ENCODE data around the gene CAV3.

Gene CAV3

DNA sequence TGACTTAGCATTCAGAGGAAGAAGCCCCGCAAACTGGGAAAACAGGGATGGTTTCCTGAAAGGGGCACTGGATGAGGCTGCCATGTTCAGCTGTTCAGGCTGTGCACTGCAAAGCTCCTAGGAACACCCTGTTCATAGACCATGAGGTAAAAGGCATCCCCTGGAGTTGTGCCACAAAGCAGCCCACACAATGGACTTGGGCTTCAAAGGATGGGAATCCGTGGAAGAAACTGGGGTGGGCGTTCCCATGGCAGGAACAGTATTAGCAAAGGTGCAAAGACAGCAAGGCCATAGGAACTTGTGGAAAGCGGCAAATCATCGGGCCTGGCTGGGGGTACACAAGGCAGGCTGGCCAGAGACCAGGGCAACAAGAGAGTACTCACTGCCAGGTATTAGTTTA lies 26.9 kb downstream of the CAV3 start:
- DNase-seq: no peak
- Mint-ChIP-seq H3K4me1 (peaks cover 23% of the 10 kb centered on the region), H3K4me3 (no peak overlapping the region), H3K27ac (no peak overlapping the region), H3K27me3 (ENCODE audit: low read depth, poor library complexity) (peaks cover 36% of the 10 kb centered on the region), H3K9me3 (no peaks in the 10 kb centered on the region), H3K36me3 (ENCODE audit: low read depth) (no peaks in the 10 kb centered on the region)
- TF ChIP-seq, protein P1, sequence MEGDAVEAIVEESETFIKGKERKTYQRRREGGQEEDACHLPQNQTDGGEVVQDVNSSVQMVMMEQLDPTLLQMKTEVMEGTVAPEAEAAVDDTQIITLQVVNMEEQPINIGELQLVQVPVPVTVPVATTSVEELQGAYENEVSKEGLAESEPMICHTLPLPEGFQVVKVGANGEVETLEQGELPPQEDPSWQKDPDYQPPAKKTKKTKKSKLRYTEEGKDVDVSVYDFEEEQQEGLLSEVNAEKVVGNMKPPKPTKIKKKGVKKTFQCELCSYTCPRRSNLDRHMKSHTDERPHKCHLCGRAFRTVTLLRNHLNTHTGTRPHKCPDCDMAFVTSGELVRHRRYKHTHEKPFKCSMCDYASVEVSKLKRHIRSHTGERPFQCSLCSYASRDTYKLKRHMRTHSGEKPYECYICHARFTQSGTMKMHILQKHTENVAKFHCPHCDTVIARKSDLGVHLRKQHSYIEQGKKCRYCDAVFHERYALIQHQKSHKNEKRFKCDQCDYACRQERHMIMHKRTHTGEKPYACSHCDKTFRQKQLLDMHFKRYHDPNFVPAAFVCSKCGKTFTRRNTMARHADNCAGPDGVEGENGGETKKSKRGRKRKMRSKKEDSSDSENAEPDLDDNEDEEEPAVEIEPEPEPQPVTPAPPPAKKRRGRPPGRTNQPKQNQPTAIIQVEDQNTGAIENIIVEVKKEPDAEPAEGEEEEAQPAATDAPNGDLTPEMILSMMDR (IDR thresholded peaks at IDR 0.05): no peak

DNA sequence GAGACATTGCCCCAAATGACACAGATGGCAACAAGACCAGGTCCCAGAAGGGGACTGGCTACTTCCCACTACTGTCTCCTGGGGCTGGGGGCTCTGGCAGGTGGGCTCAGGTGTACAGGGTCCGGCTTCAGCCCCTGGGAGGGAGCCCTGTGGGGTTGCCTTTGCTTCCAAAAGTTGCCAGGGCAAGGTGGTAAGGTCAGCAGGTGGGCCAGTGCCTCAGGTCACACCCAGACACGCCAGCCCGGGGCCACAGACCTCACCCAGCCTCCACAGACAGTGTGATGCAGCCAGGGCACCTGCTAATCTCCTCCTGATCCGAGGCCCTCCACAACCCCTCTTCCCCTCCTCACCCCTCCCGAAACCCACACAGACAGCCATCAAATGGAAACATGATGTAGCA lies 28.3 kb downstream of the CAV3 start:
- TF ChIP-seq, protein P1 (IDR thresholded peaks at IDR 0.05): no peak
- DNase-seq: no peak
- H3K4me1 Mint-ChIP-seq: peaks cover 23% of the 10 kb centered on the region
- H3K27ac Mint-ChIP-seq: no peak overlapping the region
- no peaks in the 10 kb centered on the region for H3K36me3 Mint-ChIP-seq (ENCODE audit: low read depth)
- peaks cover 50% of the 10 kb centered on the region for H3K27me3 Mint-ChIP-seq (ENCODE audit: low read depth, poor library complexity)
- no peaks in the 10 kb centered on the region for H3K9me3 Mint-ChIP-seq
- H3K4me3 Mint-ChIP-seq: no peak overlapping the region

DNA sequence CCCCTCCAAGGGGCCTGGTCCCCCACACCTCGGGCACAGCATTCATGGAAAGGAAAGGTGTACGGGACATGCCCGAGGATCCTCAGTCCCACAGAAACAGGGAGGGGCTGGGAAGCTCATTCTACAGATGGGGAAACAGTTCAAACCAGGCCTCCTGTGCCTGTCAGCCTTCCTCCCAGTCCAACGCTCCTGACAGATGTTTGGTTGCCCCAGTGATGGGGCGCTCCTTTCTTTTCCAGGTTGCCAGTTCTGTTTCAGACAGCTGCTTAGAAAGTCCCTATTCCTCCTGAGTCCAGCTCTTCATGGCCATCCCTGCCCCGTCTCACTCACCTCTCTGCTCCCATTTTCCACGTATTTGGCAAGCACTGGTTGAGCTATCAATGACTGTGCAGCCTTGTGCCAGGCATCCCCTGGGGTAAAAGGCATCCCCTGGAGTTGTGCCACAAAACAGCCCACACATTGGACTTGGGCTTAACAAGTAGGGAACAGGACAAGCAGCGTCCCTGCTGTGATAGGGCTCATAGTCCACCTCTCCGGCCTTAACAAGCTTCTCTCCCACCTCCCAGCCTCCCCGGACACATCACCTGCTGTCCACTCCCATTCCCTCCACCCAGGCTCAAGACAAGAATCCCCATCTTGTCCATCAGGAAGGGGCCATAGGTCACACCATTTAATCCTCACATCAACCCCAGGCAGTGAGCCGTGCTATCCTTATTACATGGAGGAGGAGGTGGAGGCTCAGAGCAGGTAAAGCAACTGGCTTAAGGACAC lies 29.2 kb downstream of the CAV3 start:
- no peak for DNase-seq
- TF ChIP-seq, protein P1 (IDR thresholded peaks at IDR 0.05): no peak
- Mint-ChIP-seq H3K9me3 (no peaks in the 10 kb centered on the region), H3K27me3 (ENCODE audit: low read depth, poor library complexity) (peaks cover 56% of the 10 kb centered on the region), H3K4me1 (peaks cover 19% of the 10 kb centered on the region), H3K27ac (no peak overlapping the region), H3K36me3 (ENCODE audit: low read depth) (no peaks in the 10 kb centered on the region), H3K4me3 (no peak overlapping the region)

DNA sequence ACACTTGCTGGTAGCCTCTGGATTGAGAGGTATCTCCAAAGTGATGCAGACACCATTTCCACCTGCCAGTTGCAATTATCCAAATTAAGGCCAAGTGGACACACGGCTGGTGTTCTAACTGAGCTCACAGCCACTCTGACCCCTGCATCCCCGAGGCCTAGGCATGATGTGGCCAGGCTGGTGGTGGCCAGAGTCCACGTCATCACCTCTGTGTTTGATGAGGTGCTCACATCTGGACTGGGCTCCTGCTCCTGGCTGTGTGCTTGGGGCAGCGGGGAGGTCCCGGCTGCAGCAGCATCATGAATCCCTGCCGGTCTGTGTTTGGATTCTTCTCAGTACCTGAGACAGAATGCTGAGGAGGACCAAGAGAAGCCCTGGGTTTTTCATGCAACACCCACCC lies 30.9 kb downstream of the CAV3 start:
- no peak for DNase-seq
- Mint-ChIP-seq H3K36me3 (ENCODE audit: low read depth) (no peaks in the 10 kb centered on the region), H3K4me1 (peaks cover 18% of the 10 kb centered on the region), H3K27ac (no peak overlapping the region), H3K27me3 (ENCODE audit: low read depth, poor library complexity) (peaks cover 69% of the 10 kb centered on the region), H3K9me3 (no peaks in the 10 kb centered on the region), H3K4me3 (no peak overlapping the region)
- TF ChIP-seq, protein P1 (IDR thresholded peaks at IDR 0.05): no peak

DNA sequence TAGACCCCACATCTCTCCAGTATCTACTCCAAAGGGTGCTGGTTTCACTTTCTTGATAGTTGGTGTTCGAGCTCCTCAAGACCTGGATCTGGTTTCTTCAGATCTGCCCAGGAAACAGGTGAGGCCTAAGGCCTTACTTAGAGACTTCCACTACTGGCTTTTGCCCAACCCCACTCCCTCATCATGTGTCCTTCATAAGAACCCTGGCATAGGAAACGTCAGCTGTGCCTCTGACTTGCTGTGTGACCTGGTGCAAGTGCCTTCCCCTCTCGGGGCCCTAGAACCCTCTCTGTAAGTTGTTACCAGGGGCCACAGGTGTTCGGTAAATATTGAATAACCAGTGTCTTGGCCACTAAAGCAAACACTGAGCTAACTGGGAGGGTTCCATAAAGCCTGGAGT lies 31.9 kb downstream of the CAV3 start:
- H3K4me1 Mint-ChIP-seq: peaks cover 16% of the 10 kb centered on the region
- H3K27ac Mint-ChIP-seq: no peak overlapping the region
- DNase-seq: no peak
- no peaks in the 10 kb centered on the region for H3K9me3 Mint-ChIP-seq
- peaks cover 75% of the 10 kb centered on the region for H3K27me3 Mint-ChIP-seq (ENCODE audit: low read depth, poor library complexity)
- no peak overlapping the region for H3K4me3 Mint-ChIP-seq
- TF ChIP-seq, protein P1 (IDR thresholded peaks at IDR 0.05): no peak
- no peaks in the 10 kb centered on the region for H3K36me3 Mint-ChIP-seq (ENCODE audit: low read depth)

DNA sequence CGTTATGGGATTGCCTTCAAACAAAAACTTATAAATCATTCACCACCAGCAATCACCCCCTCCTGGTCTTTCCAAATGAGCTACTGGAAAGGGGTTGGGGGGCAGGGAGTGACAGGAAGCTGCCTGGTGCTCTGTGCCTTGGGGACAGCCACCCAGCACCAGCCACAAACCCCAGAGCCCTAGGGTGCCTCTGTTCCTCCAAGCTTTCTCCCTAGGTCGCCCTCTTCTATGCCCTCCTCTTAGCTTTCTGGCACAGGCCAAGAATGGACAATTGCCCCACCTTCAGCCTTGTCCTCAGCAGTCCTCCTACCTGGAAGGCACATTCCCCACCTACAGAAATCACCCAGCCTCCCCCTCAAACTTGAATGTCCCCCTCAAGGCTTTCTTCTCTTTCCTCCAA lies 32.5 kb downstream of the CAV3 start:
- H3K27me3 Mint-ChIP-seq (ENCODE audit: low read depth, poor library complexity): peaks cover 74% of the 10 kb centered on the region
- TF ChIP-seq, protein P1 (IDR thresholded peaks at IDR 0.05): no peak
- no peak for DNase-seq
- no peak overlapping the region for H3K4me3 Mint-ChIP-seq
- H3K9me3 Mint-ChIP-seq: no peaks in the 10 kb centered on the region
- H3K36me3 Mint-ChIP-seq (ENCODE audit: low read depth): no peaks in the 10 kb centered on the region
- no peak overlapping the region for H3K27ac Mint-ChIP-seq
- peaks cover 16% of the 10 kb centered on the region for H3K4me1 Mint-ChIP-seq
